Astrocyte (in vitro differentiated cells and primary cell): ENCODE data around the gene HSPH1.

Experiments used
- CTCF ChIP-seq: IDR thresholded peaks from 2 replicates; pipeline ENCODE4 v1.5.1; 2011; ENCODE audit warnings: low read depth, mild to moderate bottlenecking, inconsistent platforms, low read length, moderate library complexity; ENCODE audit not compliant: insufficient read depth
- EZH2 ChIP-seq: IDR thresholded peaks from 2 replicates; pipeline ENCODE4 v1.6.1; 2012; ENCODE audit warnings: mild to moderate bottlenecking, low read length, inconsistent platforms; ENCODE audit not compliant: insufficient read depth

GRCh38 chr13:31092646-31093045 is 69.1 kb downstream of the HSPH1 start:
- TF ChIP-seq CTCF (no peak), EZH2 (no peak)
